Femur (tissue), 1 donor: ENCODE measurements around the gene MID1.

ENCODE experiments used
- DNase-seq: peaks from one replicate; pipeline ENCODE4 v3.0.0-alpha.2; 2017

MID1 gene

DNA sequence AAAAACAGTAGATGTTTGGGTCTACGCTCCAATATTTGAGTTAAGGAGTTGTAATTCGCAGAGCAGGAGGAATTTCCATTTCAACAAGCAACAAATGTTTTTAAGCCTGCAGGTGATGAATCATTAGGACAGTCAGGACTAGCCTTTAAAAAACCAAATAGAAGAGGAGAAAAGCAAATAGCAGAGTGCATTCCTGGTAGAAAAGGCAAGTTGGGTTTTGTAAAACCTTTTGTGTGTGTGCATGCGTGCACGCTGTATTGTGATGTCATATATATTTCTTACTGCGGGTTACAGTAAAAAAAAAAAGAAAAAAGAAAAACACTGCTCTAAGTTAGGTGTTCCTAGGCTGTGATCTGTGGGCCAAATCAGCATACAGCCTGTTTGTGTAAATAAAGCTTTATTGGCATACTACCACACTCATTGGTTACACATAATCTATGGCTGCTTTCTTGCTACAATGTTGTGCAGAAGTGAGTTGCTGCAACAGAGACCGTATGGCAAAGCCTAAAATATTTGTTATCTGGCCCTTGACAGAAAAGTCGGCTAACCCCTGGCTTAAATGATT lies 135.6 kb downstream of the MID1 start:
- DNase-seq = no peak

- no peak for DNase-seq
These were observed 137.1 kb downstream of the MID1 start for GRCh38 chrX:10483191-10483831.

GRCh38 chrX:10482708-10483107 lies 137.7 kb downstream of the MID1 start:
- DNase-seq = no peak

DNA sequence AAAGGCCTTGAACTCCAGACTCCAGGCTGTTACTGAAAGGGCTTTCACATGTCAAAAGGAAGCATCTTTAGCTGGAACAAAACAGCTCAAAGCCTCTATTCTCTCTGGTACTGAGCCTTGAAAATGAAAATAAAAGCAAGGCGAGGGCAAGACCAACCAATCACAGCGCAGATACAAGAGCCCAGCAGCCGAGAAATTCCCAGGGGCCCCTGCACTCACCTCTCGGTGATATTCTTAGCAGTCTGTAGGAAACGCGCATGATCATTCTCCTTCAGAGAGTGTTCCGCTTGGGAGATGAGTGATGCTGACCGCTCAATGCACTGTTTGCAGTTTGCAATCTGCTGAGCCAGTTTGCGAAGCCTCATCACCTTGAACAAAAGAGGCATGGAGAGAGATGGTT lies 138.1 kb downstream of the MID1 start:
- DNase-seq = no peak

DNA sequence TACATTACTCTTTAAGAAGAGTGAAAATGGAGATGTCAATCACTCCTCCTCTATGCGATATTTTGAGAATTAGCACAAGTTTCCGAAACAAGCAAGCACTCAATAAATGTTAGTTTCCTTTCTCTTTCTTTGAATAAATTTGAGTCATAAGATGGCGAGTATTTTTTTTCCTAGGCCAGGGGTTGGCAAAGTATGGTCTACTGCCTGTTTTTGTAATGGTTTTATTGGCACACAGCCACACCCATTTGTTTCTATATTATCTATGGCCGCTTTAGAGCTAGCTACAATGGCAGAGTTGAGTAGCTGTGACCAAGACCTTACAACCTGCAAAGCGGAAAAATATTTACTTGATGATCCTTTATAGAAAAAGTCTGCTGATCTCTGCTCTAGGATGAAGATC lies 139.5 kb downstream of the MID1 start:
- DNase-seq = no peak

DNA sequence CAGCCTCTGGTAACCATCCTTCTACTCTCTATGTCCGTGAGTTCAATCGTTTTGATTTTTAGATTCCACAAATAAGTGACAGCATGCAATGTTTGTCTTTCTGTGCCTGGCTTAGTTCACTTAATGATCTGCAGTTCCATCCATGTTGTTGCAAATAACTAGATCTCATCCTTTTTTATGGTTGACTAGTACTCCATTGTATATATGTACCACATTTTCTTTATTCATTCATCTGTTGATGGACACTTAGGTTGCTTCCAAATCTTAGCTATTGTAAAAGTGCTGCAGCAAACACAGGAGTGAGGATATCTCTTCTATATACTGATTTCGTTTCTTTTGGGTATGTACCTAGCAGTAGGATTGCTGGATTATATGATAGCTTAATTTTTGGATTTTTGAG lies 140.9 kb downstream of the MID1 start:
- DNase-seq = no peak

DNA sequence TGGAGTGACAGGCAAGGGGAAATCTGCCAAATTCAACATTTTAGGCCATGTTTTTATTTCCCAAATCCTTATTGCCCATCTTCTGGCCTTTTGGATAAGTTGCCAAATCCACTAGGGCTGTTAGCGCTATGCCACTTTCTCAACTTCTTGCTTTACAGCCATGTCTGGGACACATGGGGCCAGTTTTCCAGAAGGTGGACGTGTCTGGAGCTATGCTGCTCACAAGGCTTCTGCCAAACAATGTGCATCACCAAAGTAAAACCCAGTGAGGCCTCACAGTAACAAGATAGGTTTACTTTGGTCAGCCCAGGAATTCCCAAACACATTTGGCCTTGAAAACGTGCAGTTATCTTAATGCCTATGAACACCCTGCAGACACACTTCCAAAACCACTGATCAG lies 142.9 kb downstream of the MID1 start:
- no peak for DNase-seq

DNA sequence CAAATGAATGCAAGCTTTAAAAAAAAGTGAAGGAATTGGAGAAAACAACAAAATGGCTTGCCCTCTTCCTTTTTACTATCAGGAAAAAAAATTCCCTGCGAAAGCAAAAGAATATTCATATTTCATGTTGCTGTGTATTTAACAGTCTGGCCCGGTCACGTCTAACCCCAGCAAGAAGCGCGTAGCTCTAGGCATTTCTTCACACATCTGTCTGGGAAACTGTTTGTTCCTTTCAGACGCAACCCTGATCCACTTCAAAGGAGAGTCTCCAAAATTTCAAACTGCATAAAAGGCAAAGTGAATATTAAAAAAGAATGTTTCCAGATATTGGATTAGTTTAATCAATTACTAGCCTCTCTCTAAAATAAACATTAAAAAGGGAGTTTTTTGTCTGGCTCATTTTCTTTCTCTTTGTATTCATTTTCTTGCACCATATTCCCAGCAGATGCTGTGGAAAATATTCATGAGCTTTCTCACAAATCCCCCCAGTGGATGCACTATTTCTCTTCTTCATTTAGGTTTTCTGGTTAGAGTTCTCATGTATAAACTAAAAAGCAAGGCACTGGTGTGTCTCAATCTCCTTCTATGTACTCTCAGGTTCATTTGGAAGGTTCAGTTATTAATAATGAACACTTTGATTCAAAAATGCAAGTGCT lies 145.3 kb downstream of the MID1 start:
- no peak for DNase-seq

DNA sequence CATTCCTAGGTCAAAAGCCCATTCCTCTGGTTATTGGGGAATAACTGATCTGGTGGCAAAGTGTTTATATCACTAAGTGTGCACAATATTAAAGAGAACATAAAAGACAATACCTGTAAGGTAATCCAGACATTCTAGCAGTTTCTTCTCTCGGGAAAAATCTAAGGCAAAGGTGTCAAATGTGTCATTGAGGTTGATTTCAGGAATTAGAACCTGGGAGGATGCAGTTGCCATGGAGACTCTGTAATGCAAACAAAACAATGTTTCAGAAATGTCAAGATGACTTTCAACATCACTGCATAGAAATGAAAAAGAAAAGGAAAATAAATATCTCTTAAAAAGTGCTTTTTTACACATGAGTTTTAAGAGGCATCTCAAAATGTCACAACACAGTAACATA lies 145.9 kb downstream of the MID1 start:
- DNase-seq = no peak

- DNase-seq = no peak
These were observed 149.0 kb downstream of the MID1 start for GRCh38 chrX:10471418-10471817.

- DNase-seq = no peak
These were observed 150.4 kb downstream of the MID1 start for GRCh38 chrX:10470009-10470408.

DNA sequence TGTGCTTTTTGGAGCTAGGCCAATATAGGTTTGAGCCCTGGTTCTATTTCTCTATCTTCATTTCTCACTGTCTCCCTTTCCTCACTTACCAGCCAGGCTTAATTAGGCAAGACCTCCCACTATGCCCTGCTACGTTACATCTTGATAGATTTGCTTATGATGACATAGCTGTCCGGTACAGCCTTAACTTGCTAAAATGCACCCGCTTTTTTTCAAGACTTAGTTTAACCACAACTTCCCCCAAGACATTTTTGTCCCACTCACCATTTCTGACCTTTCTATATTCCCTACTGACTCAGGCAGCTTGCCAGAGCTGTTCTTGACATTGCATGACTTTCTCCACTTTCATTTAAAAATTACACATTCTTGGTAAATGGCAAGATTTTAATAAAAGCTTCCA lies 152.6 kb downstream of the MID1 start:
- DNase-seq = no peak

DNA sequence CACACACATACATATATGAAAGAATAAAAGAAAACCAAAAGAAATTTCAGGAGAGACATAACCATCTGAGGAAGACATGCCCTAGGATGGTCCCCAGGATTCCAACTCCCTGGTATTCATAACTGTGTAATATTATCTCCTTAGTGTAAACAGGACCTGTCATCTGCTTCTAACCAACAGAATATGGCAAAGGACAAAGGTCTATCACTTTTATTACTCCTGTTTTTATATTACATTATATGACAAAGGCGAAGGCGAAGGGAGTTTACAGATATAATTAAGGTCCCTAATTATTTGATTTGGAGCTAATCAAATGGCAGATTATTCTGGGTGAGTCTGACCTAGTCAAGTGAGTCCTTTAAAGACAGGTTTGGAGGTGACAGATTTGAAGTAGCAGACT lies 155.1 kb downstream of the MID1 start:
- no peak for DNase-seq

DNA sequence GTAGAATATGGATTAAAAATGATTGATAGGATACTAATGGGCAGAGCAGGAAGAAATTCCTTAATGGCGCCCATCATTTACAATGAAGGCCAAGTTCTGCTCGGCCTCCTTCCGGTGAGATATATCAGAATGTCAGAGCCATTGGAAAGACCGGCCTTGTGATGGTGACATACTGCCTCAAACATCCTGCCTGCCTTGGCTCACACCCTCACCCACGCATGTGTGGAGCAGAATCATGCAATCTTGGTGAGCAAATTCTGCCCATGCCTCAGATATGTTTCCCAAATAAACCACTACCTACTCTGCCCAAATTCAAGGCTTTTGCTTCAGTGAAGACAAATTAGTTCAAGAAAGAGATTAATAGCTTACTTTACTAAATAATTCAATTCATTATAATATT lies 163.3 kb downstream of the MID1 start:
- DNase-seq = no peak

DNA sequence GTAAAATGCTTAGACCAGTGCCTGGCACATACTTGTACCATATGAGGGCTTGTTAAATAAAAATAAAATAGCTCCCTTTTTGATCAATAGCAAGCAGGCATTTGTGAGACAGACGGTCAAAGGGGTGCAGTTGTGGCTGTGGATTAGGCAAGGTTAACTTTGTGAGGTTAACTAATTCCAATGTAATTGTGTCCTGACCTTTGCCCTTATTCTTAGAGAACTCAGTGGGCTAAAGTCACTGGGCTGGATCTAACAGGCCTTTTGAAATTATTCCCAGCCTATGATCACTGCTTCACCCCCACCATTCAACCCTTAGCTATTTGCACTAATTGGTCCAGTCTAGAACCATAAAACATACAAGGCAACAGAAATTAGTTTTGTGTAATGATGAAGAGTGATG lies 166.4 kb downstream of the MID1 start:
- no peak for DNase-seq

- no peak for DNase-seq
These were observed 169.4 kb downstream of the MID1 start for GRCh38 chrX:10450959-10451355.

GRCh38 chrX:10450229-10450958 lies 170.0 kb downstream of the MID1 start:
- no peak for DNase-seq

- no peak for DNase-seq
These were observed 172.7 kb downstream of the MID1 start for GRCh38 chrX:10447564-10448214.

- no peak for DNase-seq
These were observed 176.2 kb downstream of the MID1 start for GRCh38 chrX:10444204-10444603.

- DNase-seq = no peak
These were observed 178.9 kb downstream of the MID1 start for GRCh38 chrX:10441464-10441863.

DNA sequence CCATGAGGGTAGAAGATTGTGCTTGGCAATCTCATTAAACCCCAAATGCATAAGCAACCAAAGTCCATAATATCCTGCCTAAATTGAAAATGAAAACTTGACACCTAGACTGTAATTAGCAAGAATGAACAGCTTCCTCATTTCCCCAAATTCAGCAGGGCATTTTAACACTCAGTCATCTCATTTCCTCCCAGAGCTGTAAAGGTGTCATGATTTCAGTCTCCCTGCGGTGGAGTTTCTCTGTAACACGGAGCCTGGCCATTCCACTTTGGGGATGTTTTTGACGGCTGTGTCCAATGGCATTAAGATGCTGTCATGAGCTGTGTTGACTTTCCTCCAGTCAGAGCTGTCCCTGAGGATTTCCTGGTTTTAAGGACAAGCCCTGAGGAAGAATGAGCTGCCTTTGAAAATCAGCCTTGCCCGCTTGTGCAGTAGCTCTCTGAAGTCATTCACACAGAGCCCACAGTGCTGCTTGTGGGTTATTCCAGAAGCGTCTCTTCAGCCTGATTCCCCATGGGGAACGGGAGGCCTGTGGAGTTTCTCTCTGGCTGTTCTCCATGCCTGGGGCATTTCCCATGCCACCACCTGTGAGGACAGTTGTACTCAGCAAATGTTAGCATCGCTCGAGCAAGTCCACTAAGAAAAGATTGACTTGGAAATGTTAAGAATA lies 187.0 kb downstream of the MID1 start:
- DNase-seq = no peak

- DNase-seq = no peak
These were observed 190.5 kb downstream of the MID1 start for GRCh38 chrX:10429908-10430307.

DNA sequence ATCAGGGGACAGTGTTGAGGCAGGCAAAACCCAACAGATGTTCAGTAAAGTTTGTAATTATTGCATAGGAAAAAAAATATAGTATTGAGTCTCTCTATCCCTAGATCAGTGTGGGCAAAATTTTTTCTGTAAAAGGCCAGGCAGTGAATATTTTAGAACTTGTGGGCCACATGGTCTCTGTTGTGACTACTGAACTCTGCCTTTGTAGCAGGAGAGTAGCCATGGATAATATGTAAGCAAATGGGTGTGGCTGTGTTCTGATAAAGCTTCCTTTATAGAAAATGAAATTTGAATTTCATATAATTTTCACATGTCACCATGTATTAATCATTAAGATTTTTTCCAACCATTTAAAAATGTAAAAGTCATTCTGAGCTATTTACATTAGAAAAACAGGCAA lies 193.1 kb downstream of the MID1 start:
- no peak for DNase-seq
